Cortex of kidney (tissue), 1 donor: ENCODE results near the gene FIGN.

Experiments
- DNase-seq: peaks from one replicate; lab custom pipeline; 2025; lab: John Stamatoyannopoulos, UW

FIGN gene

GRCh38 chr2:163563336-163563735 lies 172.5 kb downstream of the FIGN start:
- DNase-seq = no peak

GRCh38 chr2:163558251-163559021 lies 177.4 kb downstream of the FIGN start:
- DNase-seq = no peak

- DNase-seq = no peak
These were observed 179.3 kb downstream of the FIGN start for GRCh38 chr2:163556511-163556910.

- no peak for DNase-seq
These were observed 180.9 kb downstream of the FIGN start for GRCh38 chr2:163554864-163555263.

GRCh38 chr2:163553601-163554000 lies 182.2 kb downstream of the FIGN start:
- DNase-seq = no peak

- DNase-seq = no peak
These were observed 183.1 kb downstream of the FIGN start for GRCh38 chr2:163552758-163553157.

GRCh38 chr2:163551616-163552373 lies 184.0 kb downstream of the FIGN start:
- DNase-seq = no peak

- no peak for DNase-seq
These were observed 186.8 kb downstream of the FIGN start for GRCh38 chr2:163548970-163549369.
